NCI-H1436 treated with DMSO at 0.1 percent for 48 hours (cell line): Measurements from ENCODE around the gene GP2.

ENCODE experiments used
- DNase-seq: peaks from one replicate; lab custom pipeline; 2025; lab: John Stamatoyannopoulos, UW

The GP2 gene

GRCh38 chr16:20327444-20328041 is at the start of gene GP2:
Gene GP2 (minus strand): TSS chr16:20327513. CDS start chr16:20326431, 1,082 bp downstream.
- DNase-seq = no peak

GRCh38 chr16:20372701-20373100 is 45.4 kb upstream of the GP2 start:
- DNase-seq = no peak

- DNase-seq = no peak
Observed at GRCh38 chr16:20369452-20370054, 42.2 kb upstream of the GP2 start.

GRCh38 chr16:20364051-20364450 is 36.7 kb upstream of the GP2 start:
- no peak for DNase-seq

GRCh38 chr16:20363191-20363590 is 35.9 kb upstream of the GP2 start:
- DNase-seq = no peak

- DNase-seq = no peak
Observed at GRCh38 chr16:20359997-20360396, 32.7 kb upstream of the GP2 start.

GRCh38 chr16:20355114-20355782 is 27.9 kb upstream of the GP2 start:
- DNase-seq = no peak

- no peak for DNase-seq
Observed at GRCh38 chr16:20353379-20353778, 26.1 kb upstream of the GP2 start.

GRCh38 chr16:20352615-20353014 is 25.3 kb upstream of the GP2 start, which contains the start of gene UMOD:
Gene UMOD (minus strand): TSS chr16:20352715. CDS start chr16:20350737, 1,978 bp downstream.
- no peak for DNase-seq

- DNase-seq = no peak
Observed at GRCh38 chr16:20349615-20350014, 22.3 kb upstream of the GP2 start.

- DNase-seq = no peak
Observed at GRCh38 chr16:20348365-20349185, 21.3 kb upstream of the GP2 start.

GRCh38 chr16:20347666-20348364 is 20.5 kb upstream of the GP2 start:
- DNase-seq = no peak

GRCh38 chr16:20344611-20345010 is 17.3 kb upstream of the GP2 start:
- no peak for DNase-seq

- no peak for DNase-seq
Observed at GRCh38 chr16:20339744-20340143, 12.4 kb upstream of the GP2 start.

- DNase-seq = no peak
Observed at GRCh38 chr16:20336955-20337354, 9.6 kb upstream of the GP2 start.

- DNase-seq = no peak
Observed at GRCh38 chr16:20334396-20334795, 7.1 kb upstream of the GP2 start.

- DNase-seq = no peak
Observed at GRCh38 chr16:20333120-20333519, 5.8 kb upstream of the GP2 start.

GRCh38 chr16:20332411-20332810 is 5.1 kb upstream of the GP2 start:
- DNase-seq = no peak

GRCh38 chr16:20331635-20332034 is 4.3 kb upstream of the GP2 start:
- DNase-seq = no peak

- no peak for DNase-seq
Observed at GRCh38 chr16:20329392-20330138, 2.3 kb upstream of the GP2 start.

- no peak for DNase-seq
Observed at GRCh38 chr16:20326321-20326720, 992 bp downstream of the GP2 start.
